Esophagus muscularis mucosa (tissue), 4 donors: ENCODE measurements around the gene MEIG1. TPM values are rescaled to one million over a fixed set of nuclear protein-coding genes. Genes with fewer than 3 reads are reported as not detected.

Experiments used
- DNase-seq: peaks from one replicate; pipeline ENCODE4 v3.0.0-alpha.2; 2017; ENCODE audit errors: extremely low spot score
- H3K27ac ChIP-seq, 4 donors: fragments of 200-600 bp; sonication (generic); replicated peaks in 1 of 4; 1 replicate in 3 of 4; 2 replicates in 1 of 4; pipeline ENCODE4 v1.5.1; 2016 to 2019; ENCODE audit warnings: mild to moderate bottlenecking in 1 of 4
- H3K27me3 ChIP-seq, 4 donors: fragments of 200-600 bp; sonication (generic); one replicate each; pipeline versions ENCODE4 v1.5.1 to v1.6.0; 2016 to 2019
- H3K36me3 ChIP-seq, 4 donors: fragments of 200-600 bp; sonication (generic); one replicate each; pipeline ENCODE4 v1.5.1; 2016 to 2019
- H3K4me1 ChIP-seq, 4 donors: fragments of 200-600 bp; sonication (generic); one replicate each; pipeline ENCODE4 v1.5.1; 2016 to 2019
- H3K4me3 ChIP-seq, 4 donors: fragments of 200-600 bp; sonication (generic); 1 replicate in 2 of 4; 2 replicates in 2 of 4; pipeline ENCODE4 v1.5.1; 2016 to 2019; ENCODE audit warnings: mild to moderate bottlenecking in 4 of 4, moderate library complexity in 1 of 4
- H3K9me3 ChIP-seq, 4 donors: fragments of 200-600 bp; sonication (generic); 1 replicate in 3 of 4; 2 replicates in 1 of 4; pipeline ENCODE4 v1.5.1; 2016 to 2019
- CTCF ChIP-seq, 3 experiments: fragments of 200-600 bp in 2 of 3; fragments of 450-650 bp in 1 of 3; sonication (generic) in 2 of 3; IDR thresholded peaks; one replicate each; pipeline ENCODE4 v1.5.1; 2017 to 2019; ENCODE audit warnings: antibody characterized with exemption in 3 of 3, mild to moderate bottlenecking in 2 of 3, moderate library complexity in 1 of 3
- EP300 ChIP-seq: sonication (generic); formaldehyde crosslinking; IDR thresholded peaks from one replicate; pipeline ENCODE4 v1.6.1; 2017; ENCODE audit warnings: antibody characterized with exemption
- POLR2A ChIP-seq: fragments of 450-650 bp; IDR thresholded peaks from one replicate; pipeline ENCODE4 v1.6.1; 2017; ENCODE audit warnings: antibody characterized with exemption, moderate library complexity, mild to moderate bottlenecking, low read depth
- POLR2AphosphoS5 ChIP-seq, 2 donors: sonication (generic); formaldehyde crosslinking; IDR thresholded peaks; one replicate each; pipeline ENCODE4 v1.6.1; 2017; ENCODE audit warnings: antibody characterized with exemption in 2 of 2
- WGBS: methylation state at CpG from one replicate; pipeline ENCODE4 v1.1.5; 2018; 5-methylcytosine and 5-hydroxymethylcytosine counted together
- intact Hi-C: fragments of 100-400 bp; cut with DNase I; formaldehyde crosslinking; loops from one replicate; pipeline ENCODE4 v1.15.1; 2023
- total RNA-seq, 4 donors: library from RNA; depleted of rRNA; stranded (reverse); fragments of >200 nt; gene quantifications; one replicate each; pipeline versions ENCODE4 v1.1.0 to v1.2.1, GENCODE V29; 2016

The MEIG1 gene
- not detected for total RNA-seq

GRCh38 chr10:14959221-14960057, at the start of gene MEIG1:
Gene MEIG1 (plus strand): TSS chr10:14959388. CDS start chr10:14966469, 7,081 bp downstream.
- TF ChIP-seq POLR2A (peak; percentile 5), EP300 (no peak), POLR2AphosphoS5 (IDR thresholded peaks at IDR 0.05) (peak; percentile 59 to 76)
- peak; percentile 98 for DNase-seq
- Histone ChIP-seq H3K27me3 (no peaks in the 10 kb centered on the region), H3K4me3 (peak within 1 kb of the TSS; percentile 72 to 86 (median 80)), H3K9me3 (no peaks in the 10 kb centered on the region), H3K4me1 (peaks cover 10 to 19% (median 17%) of the 10 kb centered on the region in 4 donors), H3K36me3 (no peaks in the 10 kb centered on the region), H3K27ac (peak within 1 kb of the TSS; percentile 89 to 96 (median 94))
- under 1% methylated on average over 25 of the region's 60 CpGs for WGBS
- intact Hi-C loops = loop anchor here (5.0 kb wide), 2 partner anchors 122 to 208 kb away; partner anchors contain the start of genes CDNF, HSPA14, MSANTD7 and NMT2

- Histone ChIP-seq H3K4me1 (no peaks in the 10 kb centered on the region), H3K4me3 (no peak overlapping the region), H3K27me3 (no peaks in the 10 kb centered on the region), H3K36me3 (peaks cover 19 to 74% (median 42%) of the 10 kb centered on the region in 4 donors), H3K9me3 (peaks cover 0 to 2% (median 0%) of the 10 kb centered on the region in 4 donors), H3K27ac (no peak overlapping the region)
- intact Hi-C loops = no loop called here
- no peak for DNase-seq
- no peak for TF ChIP-seq POLR2AphosphoS5 (IDR thresholded peaks at IDR 0.05)
- no peak for TF ChIP-seq CTCF (IDR thresholded peaks at IDR 0.05)
- TF ChIP-seq POLR2A = no peak
- TF ChIP-seq EP300 = no peak
- WGBS = 94% methylated on average over 4 of the region's 4 CpGs
Observed at GRCh38 chr10:14910953-14911352, 48.2 kb upstream of the MEIG1 start.

- no peak overlapping the region for H3K27ac ChIP-seq
- 97% methylated on average over 3 of the region's 3 CpGs for WGBS
Observed at GRCh38 chr10:14911801-14912200, 47.4 kb upstream of the MEIG1 start.

GRCh38 chr10:14916600-14916999, 42.6 kb upstream of the MEIG1 start:
- WGBS = 100% methylated on average over 2 of the region's 2 CpGs
- peaks cover 56 to 87% (median 74%) of the 10 kb centered on the region in 4 donors for H3K36me3 ChIP-seq

More at GRCh38 chr10:14911801-14912200, 47.4 kb upstream of the MEIG1 start:
- H3K36me3 ChIP-seq = peaks cover 27 to 80% (median 48%) of the 10 kb centered on the region in 4 donors
- no peak overlapping the region for H3K4me3 ChIP-seq
- H3K27me3 ChIP-seq = no peaks in the 10 kb centered on the region
- TF ChIP-seq POLR2AphosphoS5 (IDR thresholded peaks at IDR 0.05) (no peak), CTCF (IDR thresholded peaks at IDR 0.05) (no peak), POLR2A (no peak), EP300 (no peak)
- DNase-seq = no peak
- intact Hi-C loops = no loop called here
- H3K9me3 ChIP-seq = peaks cover 0 to 10% (median 7%) of the 10 kb centered on the region in 4 donors
- H3K4me1 ChIP-seq = no peaks in the 10 kb centered on the region

More at GRCh38 chr10:14916600-14916999, 42.6 kb upstream of the MEIG1 start:
- DNase-seq = no peak
- Histone ChIP-seq H3K27me3 (no peaks in the 10 kb centered on the region), H3K9me3 (peaks cover 0 to 23% (median 21%) of the 10 kb centered on the region in 4 donors), H3K27ac (no peak overlapping the region), H3K4me3 (no peak overlapping the region), H3K4me1 (no peaks in the 10 kb centered on the region)
- intact Hi-C loops = no loop called here
- TF ChIP-seq POLR2AphosphoS5 (IDR thresholded peaks at IDR 0.05) (no peak), EP300 (no peak), CTCF (IDR thresholded peaks at IDR 0.05) (no peak), POLR2A (no peak)
